Stimulated activated CD4-positive, alpha-beta T cell treated with anti-CD3 and anti-CD28 coated beads, TNF-alpha, amount 100 ng/mL, for 24 hours (primary cell): ENCODE results near the gene SRGAP2B.
"Not testable (repeated sequence)": the region's sequence is repeated elsewhere in the genome, so short reads cannot be mapped to it uniquely, and the experiment has no call there.

Source experiments
- DNase-seq, 3 experiments: peaks; one replicate each; pipeline ENCODE4 v3.0.0-alpha.2; 2020; ENCODE audit warnings: low read depth in 3 of 3

SRGAP2B gene

DNA sequence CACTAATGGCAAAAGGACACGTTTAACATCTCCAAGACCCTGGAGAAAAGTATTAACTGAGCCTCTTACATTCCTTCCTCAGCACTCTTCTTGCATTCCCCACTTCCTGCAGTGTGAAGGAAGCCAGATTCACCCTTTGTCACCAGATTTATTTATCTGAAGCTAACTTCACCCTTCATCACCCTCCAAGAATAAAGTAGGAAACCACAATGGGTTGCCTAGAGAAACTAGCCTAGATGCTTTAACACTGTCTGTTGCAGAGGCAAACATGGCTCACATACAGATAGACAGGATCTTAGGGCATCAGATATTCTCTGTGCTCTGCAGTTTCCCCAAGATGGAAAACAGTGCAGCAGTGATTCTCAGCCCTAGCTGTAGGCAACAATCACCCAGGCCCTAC, 147.6 kb downstream of the SRGAP2B start:
- DNase-seq: not testable (repeated sequence)

DNA sequence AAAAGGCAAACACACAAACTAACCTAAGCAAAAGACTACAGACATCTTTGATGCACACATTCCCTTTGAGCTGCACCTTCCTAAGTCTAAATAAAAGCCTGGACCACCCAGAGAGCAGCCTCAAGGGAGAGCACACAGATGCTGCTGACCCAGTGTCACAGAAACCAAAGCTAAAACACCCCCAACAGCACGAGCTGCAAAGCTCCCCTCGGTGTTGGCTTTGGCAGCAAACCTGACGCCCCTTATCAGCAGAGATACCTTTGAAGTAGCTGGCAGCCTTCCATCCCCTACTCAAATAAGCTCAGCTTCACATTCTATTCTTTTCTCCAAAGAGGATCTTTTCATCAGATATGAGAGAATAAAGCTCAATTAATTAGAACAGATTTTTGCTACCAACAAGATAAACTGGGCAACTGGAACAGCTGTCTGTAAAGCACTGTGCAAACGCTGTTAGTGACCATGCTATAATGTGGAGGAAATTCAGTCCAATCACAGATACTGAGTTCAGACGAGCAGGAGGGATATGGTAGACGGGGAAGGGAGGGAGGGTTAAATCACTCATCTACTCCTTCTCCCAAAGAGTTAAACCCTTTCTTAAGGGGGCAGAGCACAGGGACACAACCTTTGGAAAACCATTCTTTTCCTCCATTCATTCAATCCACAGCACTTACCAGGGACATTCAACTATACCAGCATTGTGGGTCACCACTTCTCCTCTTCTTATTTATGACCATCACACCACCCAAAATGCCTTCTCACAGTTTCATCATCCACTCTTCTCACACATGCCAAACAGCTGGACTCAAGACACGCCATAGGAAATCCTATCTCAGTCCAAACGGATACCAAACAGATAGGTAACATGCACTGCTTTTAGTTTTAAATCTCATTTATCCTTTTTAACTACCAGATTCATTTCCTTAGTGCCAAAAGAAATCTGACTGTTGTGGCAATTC, 148.3 kb downstream of the SRGAP2B start:
- DNase-seq: not testable (repeated sequence)

DNA sequence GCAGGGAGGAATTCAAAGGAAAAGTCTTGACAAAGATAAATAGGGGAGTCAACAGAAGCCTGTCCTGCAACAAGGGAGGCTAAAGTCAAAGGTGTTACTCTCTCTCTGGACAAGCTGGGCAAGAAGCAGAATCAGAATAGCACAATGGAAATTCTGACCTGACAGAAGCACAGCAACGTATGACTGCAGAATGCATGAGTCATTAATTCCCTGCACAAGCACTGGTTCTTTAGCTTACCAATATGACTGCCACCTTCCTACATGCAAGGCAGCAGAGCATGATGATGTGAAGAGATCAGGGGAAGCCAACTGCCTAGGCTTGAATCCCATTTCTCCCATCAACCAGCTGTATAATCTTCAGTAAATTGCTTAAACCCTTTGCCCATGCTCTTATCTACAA, 153.4 kb downstream of the SRGAP2B start:
- DNase-seq: not testable (repeated sequence)

DNA sequence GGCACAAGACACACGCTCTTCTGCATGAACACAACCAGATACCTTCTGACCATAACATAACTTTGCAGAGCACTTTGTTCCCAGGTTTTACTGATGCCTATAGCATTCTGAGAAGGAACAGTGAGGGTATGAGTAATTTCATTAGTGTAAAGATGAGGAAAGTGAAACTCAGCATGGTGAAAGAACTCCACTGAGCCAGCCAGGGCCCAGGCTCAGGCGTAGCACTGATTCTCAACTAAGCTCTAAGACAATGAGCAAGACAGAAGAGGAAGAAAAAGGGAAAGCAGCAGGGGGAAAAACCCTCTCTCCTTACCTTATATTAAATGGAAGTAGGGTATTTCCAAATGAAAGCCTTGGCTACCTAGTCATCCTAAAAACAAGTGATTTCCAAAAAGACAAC, 155.1 kb downstream of the SRGAP2B start:
- DNase-seq: not testable (repeated sequence)

DNA sequence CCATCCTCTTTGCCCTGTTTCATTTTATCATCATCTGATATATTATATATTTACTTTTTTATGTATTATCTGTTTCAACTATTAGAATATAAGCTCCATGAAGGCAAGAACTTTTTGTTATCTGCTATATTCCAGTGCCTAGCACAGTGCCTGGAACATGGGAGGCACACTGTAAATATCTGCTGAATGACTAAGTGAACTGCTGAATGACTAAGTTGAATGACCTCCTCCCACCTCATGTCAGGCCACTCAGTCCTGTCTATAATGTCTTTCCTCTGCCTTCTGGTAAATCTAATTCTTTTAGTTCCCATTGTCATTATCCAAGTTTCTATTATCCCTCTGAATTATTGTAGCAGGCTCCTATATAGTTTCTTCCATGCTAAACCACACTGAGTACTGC, 156.5 kb downstream of the SRGAP2B start:
- not testable (repeated sequence) for DNase-seq

DNA sequence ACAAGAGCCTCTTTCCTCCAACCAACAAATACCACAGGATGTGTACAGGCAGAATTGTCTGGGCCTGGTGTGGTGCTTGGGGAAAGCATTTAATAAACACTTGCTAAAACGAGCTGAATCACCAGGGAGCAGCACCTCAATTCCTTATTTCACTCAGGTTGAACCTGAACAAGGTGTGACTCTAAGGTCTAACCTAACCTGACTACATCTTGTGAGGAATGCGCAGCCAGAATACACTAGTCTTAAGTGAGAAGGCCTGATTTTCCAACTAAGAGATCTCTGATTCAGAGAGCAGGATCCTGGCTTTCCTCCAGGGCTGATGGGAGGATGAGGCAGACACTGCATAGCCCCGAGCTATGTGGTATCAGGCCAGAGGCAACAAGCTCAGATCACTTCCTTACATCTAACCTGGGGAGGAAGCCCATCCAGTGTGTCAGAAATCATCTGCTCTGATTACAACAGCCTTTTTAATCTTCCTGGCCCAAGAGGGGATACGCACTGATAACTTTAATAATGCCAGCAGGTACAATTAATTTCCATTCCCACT, 158.9 kb downstream of the SRGAP2B start:
- not testable (repeated sequence) for DNase-seq

DNA sequence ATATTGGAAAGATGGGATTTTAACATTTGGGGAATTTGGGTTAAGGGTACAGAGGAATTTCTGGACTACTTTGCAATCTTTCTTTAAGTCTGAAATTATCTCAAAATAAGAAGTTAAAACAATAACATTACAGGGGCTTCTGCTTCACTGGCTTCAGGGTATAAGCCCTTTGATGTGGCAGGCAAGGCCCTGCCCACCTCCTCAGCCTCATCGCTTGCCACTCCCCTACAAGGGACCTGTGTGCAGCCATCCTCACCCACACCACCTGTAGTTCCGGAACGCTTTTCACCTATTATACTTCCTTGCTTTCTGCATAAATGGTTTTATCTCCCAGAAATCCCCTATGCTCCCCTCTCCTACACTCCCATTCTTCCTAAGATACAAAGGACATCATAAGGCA, 159.8 kb downstream of the SRGAP2B start:
- DNase-seq: not testable (repeated sequence)

DNA sequence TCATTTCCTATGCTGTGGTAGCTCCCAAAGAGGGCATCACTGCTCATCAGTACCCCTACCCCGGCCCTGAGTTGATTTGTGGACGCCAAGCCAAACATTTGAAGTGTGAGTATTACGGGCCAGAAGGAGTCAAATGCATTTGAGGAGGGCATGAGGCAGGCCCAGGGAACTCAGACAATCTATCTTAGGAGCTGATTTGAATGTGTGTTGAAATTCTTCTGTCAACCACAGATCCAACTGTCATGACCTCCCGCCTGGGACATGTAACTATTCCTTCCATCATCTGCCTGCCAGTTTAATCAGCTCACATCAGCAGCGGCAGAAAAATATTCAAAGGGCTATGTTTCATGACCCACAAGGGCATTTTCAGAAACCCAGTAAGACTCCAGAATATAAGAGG, 162.1 kb downstream of the SRGAP2B start:
- DNase-seq: not testable (repeated sequence)

DNA sequence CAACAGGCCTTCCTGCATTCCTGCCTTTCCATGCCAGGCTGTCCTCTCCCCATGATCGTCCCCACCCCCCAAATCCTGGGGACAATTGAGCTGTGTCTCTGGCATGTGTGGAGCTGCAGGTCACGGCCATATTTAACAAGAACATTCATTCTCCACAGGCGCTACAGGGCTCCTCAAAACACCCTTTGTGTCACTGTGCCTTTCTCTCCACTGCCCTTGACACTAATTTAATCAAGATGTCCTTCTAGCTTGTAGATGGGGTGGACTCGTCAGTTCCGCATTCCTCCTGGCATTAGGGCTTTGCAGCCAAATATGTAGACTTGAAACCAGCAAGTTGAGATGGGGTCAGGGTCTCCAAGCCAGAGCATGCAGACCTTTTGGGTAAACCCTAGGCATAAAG, 163.0 kb downstream of the SRGAP2B start:
- not testable (repeated sequence) for DNase-seq

DNA sequence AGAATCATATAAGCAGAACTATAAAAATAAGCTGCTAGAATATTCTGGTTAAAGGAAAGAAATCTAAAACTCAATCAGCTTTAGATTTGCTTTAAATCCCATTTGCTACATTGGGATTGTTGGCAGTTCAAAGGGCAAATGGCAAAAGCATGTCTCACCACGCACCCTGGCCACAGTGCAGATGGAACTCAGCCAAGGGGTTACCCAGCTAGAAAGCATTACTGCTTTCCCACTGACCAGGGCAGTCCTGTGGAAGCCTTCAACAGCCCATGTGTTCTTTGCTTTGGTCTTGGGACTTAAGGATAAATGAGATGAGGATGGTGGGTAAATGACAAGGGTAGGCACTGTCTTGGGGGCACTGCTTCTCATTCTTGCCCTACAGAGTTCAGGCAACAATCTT, 163.6 kb downstream of the SRGAP2B start:
- not testable (repeated sequence) for DNase-seq

DNA sequence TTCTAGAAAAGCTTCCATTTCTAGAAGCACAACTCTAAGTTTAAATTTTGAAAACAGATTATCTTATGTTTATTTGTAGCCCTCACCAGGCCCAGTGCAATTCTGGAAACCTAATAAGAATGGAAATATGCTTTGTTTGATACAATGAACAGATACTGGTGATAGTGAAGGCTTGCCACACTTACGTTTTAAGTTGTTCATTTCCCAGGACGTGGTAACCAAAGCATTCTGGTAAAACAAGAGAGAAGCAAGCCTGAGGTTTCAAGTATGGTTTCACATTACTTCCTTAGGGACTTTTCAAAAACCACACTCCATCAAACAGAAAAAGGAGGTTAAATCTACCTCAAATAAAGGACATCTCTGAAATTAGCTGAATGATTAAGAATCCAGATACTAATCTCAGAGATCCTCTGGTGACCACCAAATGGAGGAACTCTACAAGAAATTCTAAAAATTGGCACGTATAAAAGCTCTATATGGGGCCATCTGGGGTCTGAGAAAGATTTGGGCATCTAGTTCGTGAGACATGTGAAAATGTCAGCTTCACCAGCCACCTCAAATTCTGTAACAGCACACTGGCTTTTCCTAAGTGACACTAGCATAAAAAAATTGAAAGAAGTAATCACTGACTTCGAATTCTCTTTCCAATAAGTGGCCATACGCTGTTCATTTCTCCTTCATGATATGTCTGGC, 164.9 kb downstream of the SRGAP2B start:
- DNase-seq: not testable (repeated sequence)

DNA sequence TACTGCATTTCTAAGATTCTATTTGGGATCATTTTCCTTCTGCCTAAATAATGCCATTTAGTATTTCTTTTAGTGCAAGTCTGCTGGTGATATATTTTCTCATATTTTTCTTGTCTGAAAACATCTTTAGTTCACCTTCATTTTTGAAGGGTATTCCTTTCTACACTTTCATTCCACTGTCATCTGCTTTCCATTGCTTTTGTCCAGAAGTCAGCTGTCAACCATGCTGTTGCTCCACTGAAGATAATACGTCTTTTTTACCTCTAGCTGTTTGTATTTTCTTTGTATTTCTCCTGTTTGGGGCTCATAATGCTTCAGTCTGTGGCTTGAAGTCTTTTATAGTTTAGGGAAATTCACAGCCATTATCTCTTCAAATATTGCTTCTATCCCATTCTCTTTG, 167.8 kb downstream of the SRGAP2B start:
- DNase-seq: not testable (repeated sequence)

DNA sequence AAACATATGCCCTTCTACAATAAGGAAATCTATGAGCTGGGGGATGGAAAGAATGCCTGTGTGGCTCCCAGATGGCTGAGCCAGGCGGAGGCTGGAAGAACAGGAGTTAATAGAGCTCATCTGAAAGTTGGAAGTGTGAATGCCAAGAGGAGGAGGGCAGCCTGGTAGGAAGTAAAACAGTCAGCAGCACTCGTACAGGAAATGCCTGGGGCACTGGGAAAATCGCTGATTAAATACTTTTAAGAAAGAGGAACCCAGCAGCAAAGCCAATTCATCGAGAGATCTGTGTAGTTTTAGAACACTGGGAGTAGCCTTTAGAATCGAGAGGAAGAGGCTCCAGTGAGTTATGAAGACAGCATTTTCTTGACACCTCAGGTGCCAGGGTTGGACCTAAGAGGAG, 171.5 kb downstream of the SRGAP2B start:
- not testable (repeated sequence) for DNase-seq

DNA sequence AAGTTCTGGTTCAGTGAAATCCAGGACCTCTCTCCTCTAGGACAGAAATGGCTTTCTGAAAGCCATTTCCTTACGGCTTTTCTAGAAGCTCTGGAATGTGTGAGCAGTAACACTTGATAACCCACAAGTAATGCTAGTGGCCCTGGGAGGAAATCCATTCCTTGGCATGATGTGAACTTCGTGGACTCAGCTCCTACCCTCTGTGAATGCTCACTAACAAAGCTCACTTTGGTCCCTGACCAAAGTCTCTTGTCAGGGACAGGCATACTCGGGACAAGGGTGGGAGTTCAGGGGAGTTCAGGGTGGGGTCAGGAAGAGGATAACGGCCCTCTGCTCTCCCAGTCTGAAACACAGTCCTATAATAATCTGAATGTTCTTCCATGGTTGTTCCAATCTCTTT, 172.3 kb downstream of the SRGAP2B start:
- not testable (repeated sequence) for DNase-seq

DNA sequence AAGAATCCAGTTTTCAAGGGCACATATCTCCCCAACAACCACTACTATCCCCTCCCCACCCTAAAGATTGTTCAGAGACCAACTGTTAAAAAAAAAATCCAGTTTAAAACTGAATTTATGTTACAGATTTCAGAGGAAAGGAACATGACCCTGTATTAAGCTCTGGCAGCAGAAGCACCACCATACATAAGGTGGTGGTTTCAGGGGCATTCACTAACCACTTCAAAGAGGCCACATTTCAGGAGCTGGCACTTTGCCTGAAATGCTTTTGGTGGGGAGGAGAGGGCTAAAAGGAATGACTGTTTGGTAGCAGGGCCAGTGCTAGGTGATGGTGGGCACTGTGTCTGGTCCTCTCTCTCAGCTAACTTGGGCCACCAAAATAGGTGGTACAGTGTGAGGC, 176.0 kb downstream of the SRGAP2B start:
- DNase-seq: not testable (repeated sequence)

DNA sequence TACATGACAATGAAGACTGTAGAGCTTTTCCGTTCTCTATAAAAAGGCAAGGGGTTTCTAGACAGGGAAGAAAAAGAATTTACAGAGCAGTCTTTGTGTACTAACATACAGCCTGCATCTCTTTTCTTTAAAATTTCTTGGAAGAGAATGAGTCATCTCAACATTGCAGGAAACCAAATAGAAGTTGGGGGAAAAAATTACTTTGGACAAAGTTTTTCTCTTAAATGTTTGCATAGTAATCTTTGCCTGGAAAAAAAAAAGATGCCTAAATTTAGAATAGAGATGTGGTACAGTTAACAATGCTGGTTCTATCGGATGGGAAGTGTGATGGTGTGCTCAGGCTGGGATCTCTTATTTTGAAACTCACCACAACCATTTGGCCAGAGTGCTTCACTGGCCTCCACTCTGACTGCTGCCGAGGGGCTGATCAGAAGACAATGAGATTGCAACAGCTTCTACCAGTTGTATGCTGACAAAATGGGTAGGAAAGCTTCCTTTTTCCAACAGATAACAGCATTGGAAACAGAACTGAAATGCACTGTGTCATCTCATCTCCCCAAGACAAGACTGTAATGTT, 177.0 kb downstream of the SRGAP2B start:
- DNase-seq: not testable (repeated sequence)

DNA sequence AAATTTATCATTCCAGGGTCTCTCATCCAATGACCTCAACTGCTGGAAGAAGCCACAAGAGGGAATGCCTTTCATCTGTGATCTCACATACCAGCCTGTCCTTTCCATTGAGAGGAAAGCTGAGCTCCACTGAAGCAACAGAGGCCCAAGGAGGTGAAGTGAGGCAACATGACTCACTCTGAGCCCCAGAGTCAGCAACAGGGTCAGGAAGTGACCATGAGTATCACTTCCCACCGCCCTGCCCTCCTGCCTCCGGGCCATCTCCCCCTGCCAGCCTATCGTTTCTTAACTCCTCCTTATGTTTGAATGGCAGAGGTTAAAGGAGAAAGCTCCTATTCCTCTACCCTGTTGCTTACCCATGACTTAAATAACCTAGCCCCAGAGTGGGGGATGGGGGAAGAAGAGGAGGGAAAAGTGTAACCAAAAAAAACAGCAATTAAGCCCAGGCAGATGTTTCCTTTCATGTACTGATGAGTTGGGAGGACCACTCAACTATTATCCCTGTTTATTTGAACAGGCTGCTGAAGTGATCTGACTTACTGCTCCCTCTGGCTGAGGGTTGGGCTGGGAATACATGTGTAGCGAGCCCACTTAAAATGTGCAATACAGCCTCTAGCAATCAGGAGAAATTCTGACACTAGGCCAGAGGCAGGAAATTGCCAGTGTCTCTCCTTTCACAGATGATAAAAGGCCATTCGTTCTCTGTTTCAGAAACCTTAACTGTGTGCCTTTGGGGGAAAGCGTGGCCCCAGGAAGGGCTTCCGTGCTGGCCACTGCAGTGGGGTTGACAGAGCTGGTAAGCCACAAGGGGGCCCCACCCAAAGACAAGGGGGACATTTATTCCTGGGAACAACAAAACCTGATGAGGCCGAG, 177.7 kb downstream of the SRGAP2B start:
- DNase-seq: not testable (repeated sequence)

DNA sequence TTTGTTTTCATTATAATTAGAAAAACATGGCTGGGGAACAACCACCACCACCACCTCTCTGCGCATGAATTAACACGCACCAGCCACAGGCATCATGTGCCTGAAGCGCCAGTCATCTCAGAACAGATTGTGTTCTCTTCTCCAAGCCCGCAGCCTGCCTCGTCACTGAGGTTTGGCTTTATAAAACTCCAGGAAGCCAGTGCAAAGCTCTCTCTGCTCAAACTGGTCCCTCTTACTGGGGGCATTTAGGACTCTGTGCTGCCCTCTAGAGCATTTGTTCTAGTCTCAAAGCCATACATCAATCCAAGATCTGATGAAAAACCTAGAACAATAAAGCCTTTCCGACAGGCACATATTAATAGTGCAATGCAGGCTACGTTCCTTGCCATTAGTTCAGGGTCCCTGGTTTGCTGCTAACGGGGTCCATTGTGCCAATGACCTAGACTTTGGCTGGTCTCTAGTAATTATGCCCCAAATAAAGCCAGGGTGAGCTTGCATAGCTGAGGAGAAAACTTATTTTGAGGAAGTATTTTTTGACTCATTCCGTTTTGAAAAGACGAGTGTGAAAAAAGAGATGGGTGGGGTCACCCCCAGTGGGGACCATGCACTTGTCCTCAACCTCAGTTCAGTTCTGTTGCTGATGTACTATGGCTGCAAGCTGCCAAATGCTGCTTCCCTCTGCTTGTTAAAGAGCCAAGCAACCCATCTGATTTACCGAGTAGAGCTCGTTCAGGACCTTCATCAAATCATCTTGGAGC, 181.0 kb downstream of the SRGAP2B start:
- DNase-seq: not testable (repeated sequence)

DNA sequence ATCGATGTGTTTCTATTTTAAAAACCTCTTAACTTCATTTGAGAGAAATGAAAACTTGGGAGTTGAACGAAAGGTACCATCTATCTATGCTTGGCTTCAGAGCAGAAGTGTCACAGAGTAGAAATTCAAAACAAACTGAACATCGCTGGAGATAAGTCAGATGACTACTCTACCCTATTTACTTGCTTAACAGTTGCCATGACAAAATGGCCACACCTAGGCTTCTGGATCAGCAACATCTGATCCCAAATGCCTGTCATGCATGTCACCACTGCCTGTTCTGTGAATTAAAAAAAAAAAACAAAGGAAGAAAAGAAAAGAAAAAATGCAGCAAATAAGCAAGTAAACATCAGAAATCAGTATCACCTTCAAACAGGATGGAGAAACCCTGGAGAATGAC, 181.7 kb downstream of the SRGAP2B start:
- not testable (repeated sequence) for DNase-seq

DNA sequence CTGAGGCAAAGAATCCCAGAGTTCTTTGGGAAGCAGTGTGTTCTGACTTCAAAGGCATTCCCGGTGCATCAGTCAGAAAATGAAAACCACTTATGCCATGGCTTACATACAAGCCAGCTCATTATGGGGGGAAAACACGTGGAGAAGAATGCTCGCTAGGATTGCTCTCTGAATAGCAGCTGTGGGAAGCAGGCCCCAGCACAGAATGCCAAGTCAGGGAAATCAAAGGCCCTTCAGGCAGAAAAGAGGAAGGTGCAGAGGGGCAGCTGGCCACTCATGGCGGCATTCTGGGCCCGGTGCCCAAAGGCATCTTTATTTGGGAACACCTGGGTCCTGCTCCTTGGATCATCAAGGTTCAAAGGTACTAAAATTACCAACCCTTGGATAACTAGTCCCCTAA, 184.4 kb downstream of the SRGAP2B start:
- not testable (repeated sequence) for DNase-seq
